Activated naive CD4-positive, alpha-beta T cell treated with anti-CD3 and anti-CD28 coated beads, Interleukin-2, amount 10 ng/mL, durations not matched to agents 5 hours and 36 hours (primary cell): ENCODE measurements around the gene AURKB. TPM values are rescaled to one million over a fixed set of nuclear protein-coding genes. Genes with fewer than 3 reads are reported as not detected.

ENCODE experiments used
- microRNA-seq: library from miRNA; unstranded; fragments of <30 nt; microRNA quantifications from one replicate; pipeline ENCODE4 v1.2.0, GENCODE V29; 2022; ENCODE audit warnings: borderline microRNAs expressed, borderline replicate concordance
- total RNA-seq, 2 experiments: library from RNA; stranded (reverse); gene quantifications; one replicate each; pipeline ENCODE4 v1.2.3, GENCODE V29; 2021

Gene AURKB
- 100 to 1,000 TPM; 126 to 127 TPM for total RNA-seq

DNA sequence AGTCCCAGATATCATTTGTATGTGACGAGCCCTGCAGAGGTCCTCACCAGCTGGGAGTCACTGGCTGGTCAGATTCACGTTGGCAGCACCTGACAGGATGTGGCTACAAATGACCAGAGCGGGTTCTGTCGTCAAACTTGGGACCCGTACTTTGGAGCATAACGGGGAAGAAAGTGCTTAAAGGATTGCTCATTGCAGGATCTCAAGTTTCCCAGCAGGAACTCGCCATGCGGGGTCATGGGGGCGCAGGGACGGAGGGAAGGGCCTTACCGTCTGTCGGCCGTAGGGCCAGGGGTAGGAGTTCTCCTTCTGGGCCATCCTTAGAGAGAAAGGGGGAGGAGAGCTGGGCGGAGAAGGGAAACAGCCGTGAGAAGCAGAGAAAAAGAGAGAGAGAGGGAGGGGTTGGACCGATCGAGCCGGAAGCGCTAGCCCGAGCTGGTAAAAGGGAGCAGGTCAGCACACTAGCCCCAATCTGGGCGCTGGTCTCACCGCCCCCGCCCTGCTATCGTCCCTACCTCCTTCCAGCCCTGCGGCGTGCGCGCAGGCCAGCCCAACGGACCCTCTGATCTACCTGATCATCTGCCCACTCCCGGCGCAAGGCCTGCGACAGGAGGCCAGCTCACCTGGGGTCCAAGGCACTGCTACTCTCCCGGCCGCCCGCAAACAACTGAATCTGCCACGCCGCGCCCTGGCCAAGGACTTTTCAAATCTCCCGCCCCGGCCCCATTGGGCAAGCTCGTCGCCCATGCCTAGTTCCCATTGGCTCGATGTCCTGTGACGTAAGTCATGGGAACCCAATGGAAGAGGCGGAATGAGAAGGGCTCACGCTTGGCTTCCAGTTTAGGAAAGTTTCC lies at the start of gene AURKB:
Gene AURKB, minus strand, starts transcription at position 669 of the 854 bp plus-strand sequence. Its CDS starts 351 bp downstream, at position 318.

DNA sequence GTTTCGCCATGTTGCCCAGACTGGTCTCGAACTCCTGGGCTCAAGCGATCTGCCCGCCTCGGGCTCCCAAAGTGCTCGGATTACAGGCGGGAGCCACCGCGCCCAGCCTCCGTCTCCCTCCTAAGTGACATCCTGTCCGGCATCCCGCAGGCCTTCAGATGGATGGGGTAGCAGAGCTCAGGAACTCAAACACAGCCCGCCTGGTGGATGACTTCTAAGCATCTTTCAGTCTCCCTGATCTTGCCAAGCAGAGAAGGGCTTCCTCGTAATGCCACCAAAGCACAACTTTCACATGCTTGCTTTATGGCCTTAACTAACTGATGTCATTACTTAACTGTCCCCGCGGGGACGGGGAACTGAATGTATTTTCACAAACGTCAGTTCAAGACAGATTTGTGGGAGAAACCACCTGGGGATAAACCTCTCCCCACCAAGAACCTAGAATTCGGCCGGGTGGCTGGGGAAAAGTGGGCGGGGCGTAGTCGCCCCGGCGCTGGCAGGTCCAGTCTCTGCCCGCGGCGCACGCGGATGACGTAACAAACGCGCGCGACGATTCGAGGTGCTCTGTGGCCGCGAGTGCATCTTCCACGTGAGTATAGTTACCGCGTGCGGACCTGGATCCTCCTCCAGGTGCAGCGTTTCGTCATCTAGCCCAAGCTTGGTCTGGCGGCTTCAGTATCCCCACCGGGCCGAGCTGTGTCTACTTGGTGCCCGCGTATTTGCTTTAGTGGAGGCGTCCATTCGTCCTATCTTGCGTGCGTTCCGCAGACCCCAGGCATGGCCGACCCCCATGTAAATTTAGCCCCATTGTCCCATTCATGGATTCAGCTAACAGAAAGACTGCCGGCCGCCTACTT lies 38.6 kb upstream of the AURKB start, which contains the start of gene PFAS:
Gene PFAS, plus strand, starts transcription at position 539 of the 857 bp plus-strand sequence. CDS start 4,649 bp downstream, outside the sequence.

DNA sequence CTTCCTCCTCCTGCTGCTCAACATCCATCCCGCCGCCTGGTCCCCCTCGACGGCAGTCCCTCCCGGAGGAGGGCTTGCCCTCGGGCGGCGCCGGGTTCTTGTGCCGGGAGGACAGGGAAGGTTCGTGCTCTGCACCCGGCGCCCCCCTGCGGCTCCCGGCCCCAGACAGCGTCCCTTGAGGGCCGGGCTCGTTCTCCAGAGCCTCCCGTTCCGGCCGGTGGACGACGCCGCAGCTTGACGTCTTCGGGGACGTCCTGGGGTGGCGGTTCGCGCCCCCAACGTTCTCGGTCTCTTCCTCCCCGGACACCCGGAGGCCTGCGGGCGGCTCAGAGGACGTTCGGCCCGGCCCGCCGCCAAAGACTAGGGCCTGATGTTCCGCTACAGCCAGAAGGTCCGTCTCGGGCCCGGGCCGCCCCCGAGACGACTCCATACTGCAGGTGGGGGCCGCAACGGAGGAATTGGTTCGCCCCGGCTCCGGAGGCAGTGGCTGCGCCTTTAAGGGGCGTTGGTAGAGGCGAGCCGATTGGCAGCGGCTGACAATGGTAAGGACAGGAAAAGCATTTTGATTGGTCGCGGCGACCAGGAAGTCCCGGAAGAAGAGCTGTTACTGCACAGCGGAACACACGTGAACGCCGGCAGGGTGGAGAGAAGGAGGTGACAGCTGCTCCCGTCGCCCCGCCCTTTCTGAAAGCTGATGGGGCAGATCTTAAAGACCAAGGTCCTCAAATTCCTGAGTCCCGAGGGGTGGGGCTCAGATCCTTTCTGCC lies 20.5 kb downstream of the AURKB start, which contains the start of gene BORCS6:
Gene BORCS6, minus strand, starts transcription at position 470 of the 767 bp plus-strand sequence. Its CDS starts 40 bp downstream, at position 430.

DNA sequence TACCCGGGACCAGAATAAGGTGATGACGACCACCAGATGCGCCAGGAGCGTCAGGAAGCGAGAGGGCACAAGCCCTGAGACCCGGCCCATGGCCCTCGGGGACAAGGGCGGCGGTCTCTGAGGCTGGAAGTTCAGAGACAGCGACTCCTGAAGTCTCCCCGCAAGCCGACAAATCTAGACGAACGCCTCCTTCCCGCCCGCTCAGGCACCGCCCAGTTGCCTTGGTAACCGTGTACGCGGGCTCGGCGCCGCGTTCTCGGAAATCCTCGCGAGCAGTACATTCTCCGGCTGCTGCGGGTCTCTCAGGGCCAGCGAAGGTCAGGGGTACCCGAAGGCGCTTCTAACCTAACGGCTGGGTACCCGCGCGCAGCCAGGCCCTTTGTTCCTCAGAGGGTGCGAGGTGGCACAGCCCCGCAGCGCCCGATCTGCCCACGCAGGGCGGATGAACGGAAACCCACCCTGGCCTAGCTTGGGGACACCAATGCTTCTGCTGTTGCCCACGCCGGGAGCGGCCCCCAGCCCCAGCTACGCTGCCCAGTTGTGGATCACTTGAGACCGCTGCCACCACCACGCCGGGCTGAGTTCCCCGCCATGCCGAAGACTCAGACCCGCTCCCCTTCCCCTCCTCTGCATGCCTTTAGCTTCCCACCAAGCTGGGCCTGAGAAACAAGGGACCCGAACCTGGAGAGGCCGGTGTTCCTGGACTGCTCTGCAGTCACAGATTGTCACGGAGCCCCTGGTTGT lies 34.0 kb downstream of the AURKB start, which contains the start of gene TMEM107:
Gene TMEM107, minus strand, starts transcription at position 184 of the 744 bp plus-strand sequence. Its CDS starts 94 bp downstream, at position 90.

DNA sequence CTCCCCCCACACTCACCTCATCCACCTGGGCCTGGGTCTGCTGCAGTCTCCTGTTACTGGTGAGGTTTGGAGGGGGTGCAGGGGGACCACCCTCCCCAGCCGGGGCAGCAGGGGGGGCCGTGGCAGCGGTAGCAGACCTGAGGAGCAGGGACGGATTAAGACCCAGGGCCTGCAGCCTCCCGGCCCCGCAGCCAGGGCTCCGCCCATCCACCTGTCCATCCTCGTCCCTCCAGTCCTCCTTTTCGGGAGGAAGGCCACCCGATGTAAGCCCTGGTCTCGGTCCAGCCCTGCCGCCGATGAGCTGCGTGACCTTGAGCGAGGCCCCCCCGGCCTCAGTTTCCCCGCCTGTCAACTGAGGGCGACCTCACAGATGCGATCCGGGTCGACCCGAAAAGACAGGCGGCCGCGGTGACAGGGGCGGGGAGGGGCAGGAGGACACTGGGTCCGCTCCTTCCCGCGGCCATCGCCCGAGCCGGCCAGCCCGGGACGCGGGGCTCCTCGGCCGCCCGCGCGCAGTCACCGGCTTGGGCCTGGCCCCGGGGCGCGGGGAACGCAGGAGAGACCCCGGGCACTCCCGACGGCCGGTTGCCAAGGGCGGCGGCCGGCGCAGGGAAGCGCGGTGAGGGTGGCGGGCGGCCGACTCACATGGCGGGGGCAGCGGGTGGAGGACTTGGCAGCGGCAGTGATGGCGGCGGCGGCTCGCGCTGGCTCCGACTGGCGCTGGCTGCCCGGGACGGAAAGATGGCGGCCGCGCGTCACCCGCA lies 48.0 kb downstream of the AURKB start, which contains the start of gene VAMP2:
Gene VAMP2, minus strand, starts transcription at position 716 of the 764 bp plus-strand sequence. Its CDS starts 69 bp downstream, at position 647.

Small RNAs within 50 kb of the gene (microRNA-seq; reads per million reads assigned to microRNA genes)
- gene MIR4521, result 14.4 reads per million, percentile 48 among the genes with 10 or more reads in this experiment

Other genes with a start within 250 kb of the AURKB start
- gene GUCY2D, start 208.0 kb downstream of the AURKB start, total RNA-seq, result not detected
- not detected for gene ALOX15B, start 171.5 kb downstream of the AURKB start, total RNA-seq
- gene ALOX12B, start 122.9 kb downstream of the AURKB start, total RNA-seq, result 1 to 10 TPM in 1 of 2 experiments, under 1 TPM in 1; 0.48 to 1.1 TPM
- not detected for gene ALOXE3, start 92.1 kb downstream of the AURKB start, total RNA-seq
- 1 to 10 TPM in 1 of 2 experiments, under 1 TPM in 1; 0.28 to 1.0 TPM for gene HES7, start 86.5 kb downstream of the AURKB start, total RNA-seq
- 10 to 100 TPM; 38.9 to 42.4 TPM for gene PER1, start 58.2 kb downstream of the AURKB start, total RNA-seq
- gene VAMP2, start 47.6 kb downstream of the AURKB start, total RNA-seq, result 10 to 100 TPM; 82.4 to 86.1 TPM
- gene TMEM107, start 34.2 kb downstream of the AURKB start, total RNA-seq, result 10 to 100 TPM; 35.4 to 36.6 TPM
- 10 to 100 TPM; 15.0 to 15.5 TPM for gene BORCS6, start 20.4 kb downstream of the AURKB start, total RNA-seq
- gene CTC1, start 37.5 kb upstream of the AURKB start, total RNA-seq, result 100 to 1,000 TPM; 172 to 175 TPM
- 10 to 100 TPM; 50.8 to 59.6 TPM for gene PFAS, start 38.7 kb upstream of the AURKB start, total RNA-seq
- gene RANGRF, start 78.1 kb upstream of the AURKB start, total RNA-seq, result 10 to 100 TPM; 41.5 to 41.6 TPM
- 10 to 100 TPM; 11.3 to 11.6 TPM for gene SLC25A35, start 84.8 kb upstream of the AURKB start, total RNA-seq
- gene ARHGEF15, start 99.7 kb upstream of the AURKB start, total RNA-seq, result not detected
- gene ODF4, start 129.3 kb upstream of the AURKB start, total RNA-seq, result not detected
- gene RPL26, start 172.6 kb upstream of the AURKB start, total RNA-seq, result 1,000 to 10,000 TPM; 2,778 to 2,823 TPM
- gene RNF222, start 187.3 kb upstream of the AURKB start, total RNA-seq, result under 1 TPM in 1 of 2 experiments, not detected in 1; 0.10 TPM
- gene NDEL1, start 225.3 kb upstream of the AURKB start, total RNA-seq, result 10 to 100 TPM; 62.9 to 63.5 TPM